Neural progenitor cell (in vitro differentiated cells): Measurements from ENCODE around the gene ZNF773.

Experiments
- EZH2 ChIP-seq: fragments of 200-600 bp; sonication (generic); IDR thresholded peaks from 2 replicates; pipeline ENCODE4 v1.6.1; 2017; ENCODE audit warnings: antibody characterized with exemption, mild to moderate bottlenecking, moderate library complexity
- TF ChIP-seq, protein P1 (sequence below): fragments of 200-600 bp; sonication (generic); IDR thresholded peaks from 2 replicates; pipeline ENCODE4 v1.5.1; 2017; ENCODE audit warnings: antibody characterized with exemption, mild to moderate bottlenecking

DNA sequence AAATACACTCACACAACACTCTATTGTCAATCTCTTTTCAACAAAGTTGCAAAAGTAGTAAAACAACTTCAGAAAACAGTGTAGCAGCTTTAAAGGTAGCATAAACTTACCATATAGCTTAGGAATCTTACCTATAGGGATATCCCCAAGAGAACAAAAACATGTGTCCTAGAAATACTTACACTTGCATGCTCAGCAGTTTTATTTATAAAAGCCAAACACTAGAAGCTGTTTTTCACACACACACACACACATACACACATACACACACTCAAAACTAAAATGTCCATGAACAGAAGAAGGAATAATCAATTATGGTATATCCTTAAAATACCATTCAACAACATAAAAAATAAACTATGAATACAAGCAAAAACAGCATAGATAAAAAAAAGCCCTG lies 11.7 kb downstream of the ZNF773 start:
- TF ChIP-seq EZH2: no peak
- TF ChIP-seq, protein P1, sequence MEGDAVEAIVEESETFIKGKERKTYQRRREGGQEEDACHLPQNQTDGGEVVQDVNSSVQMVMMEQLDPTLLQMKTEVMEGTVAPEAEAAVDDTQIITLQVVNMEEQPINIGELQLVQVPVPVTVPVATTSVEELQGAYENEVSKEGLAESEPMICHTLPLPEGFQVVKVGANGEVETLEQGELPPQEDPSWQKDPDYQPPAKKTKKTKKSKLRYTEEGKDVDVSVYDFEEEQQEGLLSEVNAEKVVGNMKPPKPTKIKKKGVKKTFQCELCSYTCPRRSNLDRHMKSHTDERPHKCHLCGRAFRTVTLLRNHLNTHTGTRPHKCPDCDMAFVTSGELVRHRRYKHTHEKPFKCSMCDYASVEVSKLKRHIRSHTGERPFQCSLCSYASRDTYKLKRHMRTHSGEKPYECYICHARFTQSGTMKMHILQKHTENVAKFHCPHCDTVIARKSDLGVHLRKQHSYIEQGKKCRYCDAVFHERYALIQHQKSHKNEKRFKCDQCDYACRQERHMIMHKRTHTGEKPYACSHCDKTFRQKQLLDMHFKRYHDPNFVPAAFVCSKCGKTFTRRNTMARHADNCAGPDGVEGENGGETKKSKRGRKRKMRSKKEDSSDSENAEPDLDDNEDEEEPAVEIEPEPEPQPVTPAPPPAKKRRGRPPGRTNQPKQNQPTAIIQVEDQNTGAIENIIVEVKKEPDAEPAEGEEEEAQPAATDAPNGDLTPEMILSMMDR: no peak
